IPS DF 4.7 (cell line): ENCODE results near the gene CCL16.
"Not testable (repeated sequence)": the region's sequence is repeated elsewhere in the genome, so short reads cannot be mapped to it uniquely, and the experiment has no call there.

Experiments used
- DNase-seq: peaks from one replicate; pipeline ENCODE4 v3.0.0-alpha.2; 2013; ENCODE audit warnings: low spot score; ENCODE audit errors: extremely low read depth

The CCL16 gene

GRCh38 chr17:35938492-35938891, 42.8 kb downstream of the CCL16 start:
- not testable (repeated sequence) for DNase-seq

GRCh38 chr17:35936063-35936462, 45.2 kb downstream of the CCL16 start:
- no peak for DNase-seq

- no peak for DNase-seq
Measured at GRCh38 chr17:35934760-35935159, 46.5 kb downstream of the CCL16 start.

- DNase-seq = no peak
Measured at GRCh38 chr17:35932586-35932985, 48.7 kb downstream of the CCL16 start.

- DNase-seq = no peak
Measured at GRCh38 chr17:35931794-35932425, 49.4 kb downstream of the CCL16 start.

- DNase-seq = peak; percentile 69
Measured at GRCh38 chr17:35930211-35931065, 50.9 kb downstream of the CCL16 start, which contains the start of gene RDM1. Gene RDM1 (minus strand): TSS chr17:35930773. CDS start chr17:35930727, 46 bp downstream.

- no peak for DNase-seq
Measured at GRCh38 chr17:35927714-35928113, 53.6 kb downstream of the CCL16 start.
